ENCODE results near the gene NDUFA12.

Gene NDUFA12

GRCh38 chr12:95017482-95017881 is 14.0 kb upstream of the NDUFA12 start:
- TF ChIP-seq RAD21 (IDR thresholded peaks at IDR 0.05; ENCODE audit: low read depth) (no peak), CEBPB (IDR thresholded peaks at IDR 0.05) (no peak), CREB1 (IDR thresholded peaks at IDR 0.05; ENCODE audit: low read depth) (no peak), EP300 (IDR thresholded peaks at IDR 0.05; ENCODE audit: borderline replicate concordance) (no peak), ZBTB7A (IDR thresholded peaks at IDR 0.05; ENCODE audit: low read depth) (no peak), YY1 (IDR thresholded peaks at IDR 0.05; ENCODE audit: low read depth) (no peak), TAF1 (IDR thresholded peaks at IDR 0.05; ENCODE audit: low read depth) (no peak), USF1 (IDR thresholded peaks at IDR 0.05) (no peak), EGR1 (IDR thresholded peaks at IDR 0.05) (no peak), MAX (IDR thresholded peaks at IDR 0.05) (no peak), FOXM1 (IDR thresholded peaks at IDR 0.05; ENCODE audit: borderline replicate concordance, low read depth) (no peak), NFIC (IDR thresholded peaks at IDR 0.05) (no peak), TEAD4 (IDR thresholded peaks at IDR 0.05) (no peak), TCF12 (IDR thresholded peaks at IDR 0.05; ENCODE audit: low read depth) (no peak), REST (IDR thresholded peaks at IDR 0.05; ENCODE audit: low read depth) (no peak)

GRCh38 chr12:95016120-95016519 is 12.6 kb upstream of the NDUFA12 start:
- TF ChIP-seq YY1 (IDR thresholded peaks at IDR 0.05; ENCODE audit: low read depth) (no peak), NFIC (IDR thresholded peaks at IDR 0.05) (no peak), TCF12 (IDR thresholded peaks at IDR 0.05; ENCODE audit: low read depth) (no peak), RAD21 (IDR thresholded peaks at IDR 0.05; ENCODE audit: low read depth) (no peak), REST (IDR thresholded peaks at IDR 0.05; ENCODE audit: low read depth) (no peak)

- TF ChIP-seq TCF12 (IDR thresholded peaks at IDR 0.05; ENCODE audit: low read depth) (no peak), CEBPB (IDR thresholded peaks at IDR 0.05) (no peak), CREB1 (IDR thresholded peaks at IDR 0.05; ENCODE audit: low read depth) (no peak), EGR1 (IDR thresholded peaks at IDR 0.05) (no peak), EP300 (IDR thresholded peaks at IDR 0.05; ENCODE audit: borderline replicate concordance) (no peak), RAD21 (IDR thresholded peaks at IDR 0.05; ENCODE audit: low read depth) (no peak), TAF1 (IDR thresholded peaks at IDR 0.05; ENCODE audit: low read depth) (no peak), REST (IDR thresholded peaks at IDR 0.05; ENCODE audit: low read depth) (no peak), TEAD4 (IDR thresholded peaks at IDR 0.05) (no peak), USF1 (IDR thresholded peaks at IDR 0.05) (no peak), MAX (IDR thresholded peaks at IDR 0.05) (no peak), FOXM1 (IDR thresholded peaks at IDR 0.05; ENCODE audit: borderline replicate concordance, low read depth) (no peak), ZBTB7A (IDR thresholded peaks at IDR 0.05; ENCODE audit: low read depth) (no peak)
Measured at GRCh38 chr12:95014554-95014953, 11.1 kb upstream of the NDUFA12 start.

- TF ChIP-seq TEAD4 (IDR thresholded peaks at IDR 0.05) (no peak), USF1 (IDR thresholded peaks at IDR 0.05) (no peak), RAD21 (IDR thresholded peaks at IDR 0.05; ENCODE audit: low read depth) (no peak)
Measured at GRCh38 chr12:95006206-95006605, 2.7 kb upstream of the NDUFA12 start.

DNA sequence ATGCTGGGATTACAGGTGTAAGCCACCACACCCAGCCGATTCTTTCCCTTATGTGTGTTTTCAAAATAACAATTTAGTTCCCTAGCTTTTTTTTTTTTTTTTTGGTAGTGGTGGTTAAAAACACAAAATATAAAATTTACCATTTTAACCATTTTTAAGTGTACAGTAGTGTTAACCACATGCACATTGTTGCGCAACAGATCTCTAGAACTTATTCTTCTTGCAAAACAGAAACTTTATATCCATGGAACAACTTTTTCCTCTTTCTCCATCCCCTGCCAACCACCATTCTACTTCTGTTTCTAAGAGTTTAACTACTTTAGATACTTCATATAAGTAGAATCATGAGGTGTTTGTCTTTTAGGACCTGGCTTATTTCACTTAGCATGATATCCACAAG is 1.1 kb upstream of the NDUFA12 start:
- no peak for TF ChIP-seq RAD21 (IDR thresholded peaks at IDR 0.05; ENCODE audit: low read depth)
- TF ChIP-seq CEBPB (IDR thresholded peaks at IDR 0.05), result peak; percentile 50
- no peak for TF ChIP-seq MAX (IDR thresholded peaks at IDR 0.05)

Measured in Ishikawa (cell line).